ENCODE results near the gene ZMYND19. TPM values are rescaled to one million over a fixed set of nuclear protein-coding genes. Genes with fewer than 3 reads are reported as not detected.

ZMYND19 gene
- polyA plus RNA-seq, 1 donor = 20.1 TPM

GRCh38 chr9:137588891-137589290 is 1.4 kb downstream of the ZMYND19 start:
- no peak overlapping the region for H3K4me3 ChIP-seq (ENCODE audit: low read length)
- H3K4me1 ChIP-seq (ENCODE audit: control insufficient read depth, insufficient read depth, low read length) = peaks cover 7% of the 10 kb centered on the region
- H3K9me3 ChIP-seq (ENCODE audit: control insufficient read depth, low read depth, low read length) = no peaks in the 10 kb centered on the region
- WGBS (ENCODE audit: insufficient coverage, low lambda C conversion rate) = no CpG with 5 or more reads among the region's 6 CpGs
- no peaks in the 10 kb centered on the region for H3K27me3 ChIP-seq (ENCODE audit: control insufficient read depth, insufficient read depth, low read length)
- no peak for DNase-seq
- peaks cover 34% of the 10 kb centered on the region for H3K36me3 ChIP-seq (ENCODE audit: control insufficient read depth, insufficient read depth, low read length)
- H3K27ac ChIP-seq (ENCODE audit: low read length) = no peak overlapping the region

GRCh38 chr9:137588311-137588710 is 2.0 kb downstream of the ZMYND19 start:
- H3K27me3 ChIP-seq (ENCODE audit: control insufficient read depth, insufficient read depth, low read length) = no peaks in the 10 kb centered on the region
- no peaks in the 10 kb centered on the region for H3K9me3 ChIP-seq (ENCODE audit: control insufficient read depth, low read depth, low read length)
- no peak for DNase-seq
- no peak overlapping the region for H3K27ac ChIP-seq (ENCODE audit: low read length)
- no CpG with 5 or more reads among the region's 13 CpGs for WGBS (ENCODE audit: insufficient coverage, low lambda C conversion rate)
- peaks cover 7% of the 10 kb centered on the region for H3K4me1 ChIP-seq (ENCODE audit: control insufficient read depth, insufficient read depth, low read length)
- peaks cover 40% of the 10 kb centered on the region for H3K36me3 ChIP-seq (ENCODE audit: control insufficient read depth, insufficient read depth, low read length)
- no peak overlapping the region for H3K4me3 ChIP-seq (ENCODE audit: low read length)

GRCh38 chr9:137586854-137587253 is 3.5 kb downstream of the ZMYND19 start:
- WGBS (ENCODE audit: insufficient coverage, low lambda C conversion rate) = no CpG with 5 or more reads among the region's 14 CpGs
- H3K27ac ChIP-seq (ENCODE audit: low read length) = no peak overlapping the region
- peaks cover 53% of the 10 kb centered on the region for H3K36me3 ChIP-seq (ENCODE audit: control insufficient read depth, insufficient read depth, low read length)
- DNase-seq = no peak
- no peak overlapping the region for H3K4me3 ChIP-seq (ENCODE audit: low read length)
- no peaks in the 10 kb centered on the region for H3K9me3 ChIP-seq (ENCODE audit: control insufficient read depth, low read depth, low read length)
- H3K4me1 ChIP-seq (ENCODE audit: control insufficient read depth, insufficient read depth, low read length) = peaks cover 7% of the 10 kb centered on the region
- no peaks in the 10 kb centered on the region for H3K27me3 ChIP-seq (ENCODE audit: control insufficient read depth, insufficient read depth, low read length)

DNA sequence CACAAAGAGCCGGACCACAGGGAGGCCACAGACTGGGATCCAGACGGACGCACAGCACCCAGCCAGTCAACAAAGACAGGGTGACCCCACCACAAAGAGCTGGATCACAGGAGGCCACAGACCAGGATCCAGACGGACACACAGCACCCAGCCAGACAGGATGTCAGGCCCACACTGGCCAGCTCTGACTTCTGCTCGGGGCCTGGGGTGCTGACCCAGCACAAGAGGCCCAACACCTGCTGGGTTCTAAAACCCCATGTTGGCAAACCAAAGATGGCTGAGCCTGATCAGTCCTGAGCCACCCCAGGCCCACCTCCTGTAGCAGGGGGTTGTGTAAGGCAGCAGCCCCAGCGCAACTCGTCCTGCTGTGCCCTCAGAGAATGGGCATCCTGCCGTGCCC is 6.4 kb downstream of the ZMYND19 start:
- Histone ChIP-seq H3K4me3 (ENCODE audit: low read length) (no peak overlapping the region), H3K27me3 (ENCODE audit: control insufficient read depth, insufficient read depth, low read length) (no peaks in the 10 kb centered on the region), H3K27ac (ENCODE audit: low read length) (no peak overlapping the region), H3K36me3 (ENCODE audit: control insufficient read depth, insufficient read depth, low read length) (peaks cover 61% of the 10 kb centered on the region), H3K4me1 (ENCODE audit: control insufficient read depth, insufficient read depth, low read length) (peaks cover 5% of the 10 kb centered on the region), H3K9me3 (ENCODE audit: control insufficient read depth, low read depth, low read length) (no peaks in the 10 kb centered on the region)
- DNase-seq = no peak
- no CpG with 5 or more reads among the region's 8 CpGs for WGBS (ENCODE audit: insufficient coverage, low lambda C conversion rate)

DNA sequence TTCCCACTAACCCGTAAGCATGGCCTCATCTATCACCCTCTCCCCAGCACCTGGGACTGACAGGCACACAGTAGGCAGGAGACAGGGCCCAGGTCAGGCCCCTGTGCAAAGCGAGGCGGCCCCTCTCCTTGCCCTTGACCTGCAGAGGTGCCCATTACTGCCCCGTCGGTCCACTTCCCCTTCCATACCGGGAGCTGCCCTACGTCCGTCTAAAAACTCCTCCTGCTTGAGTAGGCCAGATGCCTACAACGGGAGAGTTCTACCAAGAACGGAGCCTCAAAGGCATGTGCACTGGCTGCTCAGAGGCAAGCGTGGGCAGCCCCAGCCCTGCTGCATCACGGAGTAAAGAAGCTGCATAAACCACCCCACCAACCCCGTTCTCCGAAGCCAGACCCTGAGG is 7.0 kb downstream of the ZMYND19 start:
- H3K9me3 ChIP-seq (ENCODE audit: control insufficient read depth, low read depth, low read length) = no peaks in the 10 kb centered on the region
- H3K4me1 ChIP-seq (ENCODE audit: control insufficient read depth, insufficient read depth, low read length) = peaks cover 5% of the 10 kb centered on the region
- no peak overlapping the region for H3K27ac ChIP-seq (ENCODE audit: low read length)
- no CpG with 5 or more reads among the region's 14 CpGs for WGBS (ENCODE audit: insufficient coverage, low lambda C conversion rate)
- H3K4me3 ChIP-seq (ENCODE audit: low read length) = no peak overlapping the region
- no peak for DNase-seq
- H3K27me3 ChIP-seq (ENCODE audit: control insufficient read depth, insufficient read depth, low read length) = no peaks in the 10 kb centered on the region
- peaks cover 61% of the 10 kb centered on the region for H3K36me3 ChIP-seq (ENCODE audit: control insufficient read depth, insufficient read depth, low read length)

GRCh38 chr9:137582286-137582860 is 7.9 kb downstream of the ZMYND19 start:
- Histone ChIP-seq H3K27ac (ENCODE audit: low read length) (no peak overlapping the region), H3K27me3 (ENCODE audit: control insufficient read depth, insufficient read depth, low read length) (no peaks in the 10 kb centered on the region), H3K4me1 (ENCODE audit: control insufficient read depth, insufficient read depth, low read length) (peaks cover 11% of the 10 kb centered on the region), H3K4me3 (ENCODE audit: low read length) (no peak overlapping the region), H3K36me3 (ENCODE audit: control insufficient read depth, insufficient read depth, low read length) (peaks cover 52% of the 10 kb centered on the region), H3K9me3 (ENCODE audit: control insufficient read depth, low read depth, low read length) (no peaks in the 10 kb centered on the region)
- WGBS (ENCODE audit: insufficient coverage, low lambda C conversion rate) = no CpG with 5 or more reads among the region's 20 CpGs
- no peak for DNase-seq

DNA sequence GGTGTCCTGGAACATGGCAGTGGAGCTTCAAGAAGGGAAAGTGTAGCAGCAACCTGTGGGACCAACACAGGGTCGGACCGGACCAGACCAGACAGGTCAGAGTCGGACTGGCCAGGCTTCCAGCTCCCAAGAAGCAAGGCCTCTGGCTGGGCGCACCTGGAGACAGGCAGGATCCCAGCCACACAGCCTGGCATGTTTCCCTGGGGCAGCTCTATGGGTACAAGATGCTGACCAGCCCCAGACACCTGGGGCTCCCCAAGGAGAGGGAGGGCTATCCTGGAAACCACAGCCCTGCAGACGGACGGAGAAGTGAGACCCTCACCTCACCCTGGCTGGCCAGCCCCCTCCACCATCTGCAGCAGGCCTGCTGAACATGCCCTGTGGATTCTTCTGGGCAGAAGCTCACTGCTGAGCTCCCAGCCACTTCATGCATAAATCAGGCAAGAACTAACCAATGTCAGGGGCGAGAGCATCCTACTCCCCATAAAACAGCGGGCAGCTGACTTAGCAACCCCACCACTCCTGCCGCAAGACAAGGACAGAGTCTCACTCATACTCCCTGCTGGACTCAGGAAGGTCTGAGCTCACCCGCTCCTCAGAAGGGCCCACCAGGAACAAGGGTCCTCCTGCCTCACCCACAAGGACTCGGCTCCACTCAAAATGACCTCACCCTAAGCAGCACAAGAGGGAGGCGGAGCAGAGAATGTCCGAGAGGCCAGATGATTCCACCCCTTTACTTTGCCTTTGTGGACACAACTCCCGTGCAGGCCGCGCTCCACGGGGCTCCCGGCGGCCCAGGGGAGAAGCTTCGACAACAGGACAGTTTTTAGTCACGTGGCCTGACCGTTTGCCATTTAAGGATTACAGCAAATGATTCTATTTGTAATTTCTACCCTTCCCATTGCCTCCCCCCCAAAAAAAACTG is 8.7 kb downstream of the ZMYND19 start:
- peaks cover 16% of the 10 kb centered on the region for H3K4me1 ChIP-seq (ENCODE audit: control insufficient read depth, insufficient read depth, low read length)
- H3K4me3 ChIP-seq (ENCODE audit: low read length) = no peak overlapping the region
- H3K36me3 ChIP-seq (ENCODE audit: control insufficient read depth, insufficient read depth, low read length) = peaks cover 44% of the 10 kb centered on the region
- no peaks in the 10 kb centered on the region for H3K9me3 ChIP-seq (ENCODE audit: control insufficient read depth, low read depth, low read length)
- no peak overlapping the region for H3K27ac ChIP-seq (ENCODE audit: low read length)
- no peak for DNase-seq
- WGBS (ENCODE audit: insufficient coverage, low lambda C conversion rate) = 100% methylated on average over 2 of the region's 22 CpGs
- no peaks in the 10 kb centered on the region for H3K27me3 ChIP-seq (ENCODE audit: control insufficient read depth, insufficient read depth, low read length)

DNA sequence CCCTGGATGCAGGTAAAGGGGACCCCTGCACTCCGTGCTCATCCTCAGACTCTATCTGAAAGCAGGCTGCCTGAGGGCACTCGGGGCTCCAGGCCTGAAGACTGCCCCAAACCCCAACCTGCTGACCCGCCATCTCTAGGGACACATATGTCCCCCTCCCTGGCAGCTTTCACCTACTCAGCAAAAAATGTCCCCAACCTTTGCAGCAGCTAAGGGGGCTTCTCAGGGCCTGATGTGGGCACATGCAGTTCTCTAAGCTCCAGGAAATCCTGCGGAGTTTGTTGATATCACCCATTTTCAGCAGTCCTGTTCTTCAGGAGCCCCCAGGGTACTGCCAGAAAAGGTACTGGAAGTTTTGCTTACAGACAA is 9.4 kb downstream of the ZMYND19 start:
- Histone ChIP-seq H3K36me3 (ENCODE audit: control insufficient read depth, insufficient read depth, low read length) (peaks cover 44% of the 10 kb centered on the region), H3K27ac (ENCODE audit: low read length) (no peak overlapping the region), H3K4me3 (ENCODE audit: low read length) (no peak overlapping the region), H3K9me3 (ENCODE audit: control insufficient read depth, low read depth, low read length) (no peaks in the 10 kb centered on the region), H3K4me1 (ENCODE audit: control insufficient read depth, insufficient read depth, low read length) (peaks cover 16% of the 10 kb centered on the region), H3K27me3 (ENCODE audit: control insufficient read depth, insufficient read depth, low read length) (no peaks in the 10 kb centered on the region)
- DNase-seq = no peak
- WGBS (ENCODE audit: insufficient coverage, low lambda C conversion rate) = no CpG with 5 or more reads among the region's 4 CpGs

DNA sequence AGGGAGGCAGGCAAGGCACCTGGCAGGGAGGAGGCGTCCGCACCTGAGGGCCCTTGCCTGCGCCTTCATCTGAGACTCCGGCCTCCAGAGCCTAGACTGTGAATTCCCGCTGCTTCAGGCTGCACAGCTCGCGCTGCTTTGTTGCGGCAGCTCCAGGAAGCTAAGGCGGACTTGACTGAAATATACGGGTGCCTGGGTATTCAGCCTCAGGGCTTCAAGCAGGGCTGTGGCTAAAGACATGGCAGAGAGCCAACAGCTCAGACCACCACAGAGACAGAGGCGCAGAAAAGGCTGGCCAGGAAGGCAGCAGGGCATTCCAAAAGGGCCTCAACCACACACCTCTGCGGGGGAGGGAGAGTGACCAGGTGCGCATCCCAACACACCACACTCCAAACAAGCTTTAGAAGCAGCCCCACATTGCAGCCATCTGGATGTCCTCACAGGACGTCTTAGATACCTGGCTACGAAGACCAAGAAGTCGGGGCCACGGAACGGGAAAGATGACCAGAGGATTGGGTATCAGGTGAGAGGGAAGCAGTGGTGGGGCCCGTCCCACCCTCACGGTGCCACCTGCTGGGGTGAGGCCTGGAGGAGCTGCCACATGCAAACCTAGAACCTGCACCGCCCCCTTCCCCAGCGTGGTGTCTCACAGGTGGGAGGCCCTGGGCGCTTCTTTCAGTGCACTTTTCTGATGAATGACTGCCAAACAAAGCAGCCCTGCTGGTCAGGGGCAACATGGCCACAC is 9.9 kb downstream of the ZMYND19 start:
- DNase-seq = no peak
- Histone ChIP-seq H3K27ac (ENCODE audit: low read length) (no peak overlapping the region), H3K36me3 (ENCODE audit: control insufficient read depth, insufficient read depth, low read length) (peaks cover 45% of the 10 kb centered on the region), H3K9me3 (ENCODE audit: control insufficient read depth, low read depth, low read length) (no peaks in the 10 kb centered on the region), H3K4me1 (ENCODE audit: control insufficient read depth, insufficient read depth, low read length) (peaks cover 16% of the 10 kb centered on the region), H3K27me3 (ENCODE audit: control insufficient read depth, insufficient read depth, low read length) (no peaks in the 10 kb centered on the region), H3K4me3 (ENCODE audit: low read length) (no peak overlapping the region)
- WGBS (ENCODE audit: insufficient coverage, low lambda C conversion rate) = 100% methylated on average over 1 of the region's 23 CpGs

- WGBS (ENCODE audit: insufficient coverage, low lambda C conversion rate) = no CpG with 5 or more reads among the region's 19 CpGs
- H3K4me1 ChIP-seq (ENCODE audit: control insufficient read depth, insufficient read depth, low read length) = peaks cover 16% of the 10 kb centered on the region
- no peaks in the 10 kb centered on the region for H3K9me3 ChIP-seq (ENCODE audit: control insufficient read depth, low read depth, low read length)
- H3K27ac ChIP-seq (ENCODE audit: low read length) = peak overlapping the region; percentile 28
- DNase-seq = no peak
- peaks cover 52% of the 10 kb centered on the region for H3K36me3 ChIP-seq (ENCODE audit: control insufficient read depth, insufficient read depth, low read length)
- no peaks in the 10 kb centered on the region for H3K27me3 ChIP-seq (ENCODE audit: control insufficient read depth, insufficient read depth, low read length)
- H3K4me3 ChIP-seq (ENCODE audit: low read length) = peak overlapping the region; percentile 54
These were observed 11.1 kb downstream of the ZMYND19 start for GRCh38 chr9:137579259-137579604.

Data from large intestine (tissue), 3 donors.